DND-41 (cell line): ENCODE measurements around the gene ABHD3.

Source experiments
- ATAC-seq: fragments of 200-7000 bp; cut with Tn5 transposase; 3 replicates; pipeline ENCODE4 v1.9.1; 2021; ENCODE audit warnings: low read depth; ENCODE audit not compliant: insufficient read depth
- DNase-seq: peaks from one replicate; pipeline ENCODE4 v3.0.0-alpha.2; 2020
- H2AFZ ChIP-seq: 2 replicates; pipeline ENCODE4 v1.6.0; 2012; ENCODE audit warnings: low read depth, low read length
- H3K27ac ChIP-seq: 2 replicates; pipeline ENCODE4 v1.5.1; 2012; ENCODE audit warnings: low read length, inconsistent platforms
- H3K27me3 ChIP-seq: fragments of 200-600 bp; sonication (generic); 2 replicates; pipeline ENCODE4 v1.6.0; 2012; ENCODE audit warnings: low read length, mild to moderate bottlenecking, inconsistent platforms; ENCODE audit not compliant: insufficient read depth, poor library complexity
- H3K36me3 ChIP-seq: 2 replicates; pipeline ENCODE4 v1.5.1; 2012; ENCODE audit warnings: low read length, inconsistent platforms; ENCODE audit not compliant: insufficient read depth
- H3K4me1 ChIP-seq: 2 replicates; pipeline ENCODE4 v1.5.1; 2012; ENCODE audit warnings: mild to moderate bottlenecking, low read length; ENCODE audit not compliant: insufficient read depth
- H3K4me2 ChIP-seq: 2 replicates; pipeline ENCODE4 v1.6.0; 2012; ENCODE audit warnings: mild to moderate bottlenecking, moderate library complexity, low read length, inconsistent platforms; ENCODE audit not compliant: insufficient read depth
- H3K4me3 ChIP-seq, 2 experiments: fragments of 200-600 bp in 1 of 2; shearing (Covaris generic) in 1 of 2; 2 replicates each; pipeline ENCODE4 v1.5.1; 2012 to 2016; ENCODE audit warnings: inconsistent platforms in 2 of 2, low read length in 2 of 2, mild to moderate bottlenecking in 2 of 2, low read depth in 1 of 2, moderate library complexity in 1 of 2
- H3K79me2 ChIP-seq: 2 replicates; pipeline ENCODE4 v1.6.0; 2012; ENCODE audit warnings: low read length, inconsistent platforms; ENCODE audit not compliant: insufficient read depth
- H3K9ac ChIP-seq: 2 replicates; pipeline ENCODE4 v1.6.0; 2012; ENCODE audit warnings: low read depth, mild to moderate bottlenecking, inconsistent platforms, low read length, moderate library complexity
- H3K9me3 ChIP-seq: 2 replicates; pipeline ENCODE4 v1.5.1; 2012; ENCODE audit warnings: low read length, moderate library complexity, mild to moderate bottlenecking, inconsistent platforms; ENCODE audit not compliant: insufficient read depth, severe bottlenecking
- H4K20me1 ChIP-seq: 2 replicates; pipeline ENCODE4 v1.6.0; 2012; ENCODE audit warnings: low read length; ENCODE audit not compliant: insufficient read depth
- EZH2 ChIP-seq: IDR thresholded peaks from 3 replicates; pipeline ENCODE4 v1.6.1; 2012; ENCODE audit warnings: borderline replicate concordance, low read depth, mild to moderate bottlenecking, moderate library complexity, low read length, inconsistent platforms; ENCODE audit not compliant: severe bottlenecking
- TF ChIP-seq, protein P1 (sequence below): IDR thresholded peaks from 2 replicates; pipeline ENCODE4 v1.5.1; 2012; ENCODE audit warnings: borderline replicate concordance, low read length, moderate library complexity, mild to moderate bottlenecking; ENCODE audit not compliant: poor library complexity, severe bottlenecking; ENCODE audit errors: extremely low read depth

The ABHD3 gene

GRCh38 chr18:21638822-21639221 is 65.8 kb downstream of the ABHD3 start:
- Histone ChIP-seq H3K27me3 (no peaks in the 10 kb centered on the region), H3K79me2 (no peaks in the 10 kb centered on the region), H3K4me2 (no peak overlapping the region), H3K9ac (no peak overlapping the region), H3K4me3 (no peak overlapping the region), H3K9me3 (no peaks in the 10 kb centered on the region), H3K4me1 (no peaks in the 10 kb centered on the region), H3K36me3 (peaks cover 18% of the 10 kb centered on the region), H3K27ac (no peak overlapping the region), H2AFZ (no peak overlapping the region), H4K20me1 (no peaks in the 10 kb centered on the region; the same call in 1 of the 2 replicates)
- DNase-seq = no peak
- no peak for TF ChIP-seq EZH2
- ATAC-seq = no peak

GRCh38 chr18:21636769-21637168 is 67.8 kb downstream of the ABHD3 start:
- no peak for ATAC-seq
- Histone ChIP-seq H3K9me3 (no peaks in the 10 kb centered on the region), H3K27me3 (no peaks in the 10 kb centered on the region), H2AFZ (no peak overlapping the region), H3K27ac (no peak overlapping the region), H3K4me1 (no peaks in the 10 kb centered on the region), H3K4me3 (no peak overlapping the region), H4K20me1 (peaks cover 3% of the 10 kb centered on the region; the same call in 1 of the 2 replicates), H3K4me2 (no peak overlapping the region), H3K9ac (no peak overlapping the region), H3K79me2 (no peaks in the 10 kb centered on the region), H3K36me3 (peaks cover 34% of the 10 kb centered on the region)
- TF ChIP-seq EZH2 = no peak
- TF ChIP-seq, protein P1, sequence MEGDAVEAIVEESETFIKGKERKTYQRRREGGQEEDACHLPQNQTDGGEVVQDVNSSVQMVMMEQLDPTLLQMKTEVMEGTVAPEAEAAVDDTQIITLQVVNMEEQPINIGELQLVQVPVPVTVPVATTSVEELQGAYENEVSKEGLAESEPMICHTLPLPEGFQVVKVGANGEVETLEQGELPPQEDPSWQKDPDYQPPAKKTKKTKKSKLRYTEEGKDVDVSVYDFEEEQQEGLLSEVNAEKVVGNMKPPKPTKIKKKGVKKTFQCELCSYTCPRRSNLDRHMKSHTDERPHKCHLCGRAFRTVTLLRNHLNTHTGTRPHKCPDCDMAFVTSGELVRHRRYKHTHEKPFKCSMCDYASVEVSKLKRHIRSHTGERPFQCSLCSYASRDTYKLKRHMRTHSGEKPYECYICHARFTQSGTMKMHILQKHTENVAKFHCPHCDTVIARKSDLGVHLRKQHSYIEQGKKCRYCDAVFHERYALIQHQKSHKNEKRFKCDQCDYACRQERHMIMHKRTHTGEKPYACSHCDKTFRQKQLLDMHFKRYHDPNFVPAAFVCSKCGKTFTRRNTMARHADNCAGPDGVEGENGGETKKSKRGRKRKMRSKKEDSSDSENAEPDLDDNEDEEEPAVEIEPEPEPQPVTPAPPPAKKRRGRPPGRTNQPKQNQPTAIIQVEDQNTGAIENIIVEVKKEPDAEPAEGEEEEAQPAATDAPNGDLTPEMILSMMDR = no peak
- DNase-seq = no peak

DNA sequence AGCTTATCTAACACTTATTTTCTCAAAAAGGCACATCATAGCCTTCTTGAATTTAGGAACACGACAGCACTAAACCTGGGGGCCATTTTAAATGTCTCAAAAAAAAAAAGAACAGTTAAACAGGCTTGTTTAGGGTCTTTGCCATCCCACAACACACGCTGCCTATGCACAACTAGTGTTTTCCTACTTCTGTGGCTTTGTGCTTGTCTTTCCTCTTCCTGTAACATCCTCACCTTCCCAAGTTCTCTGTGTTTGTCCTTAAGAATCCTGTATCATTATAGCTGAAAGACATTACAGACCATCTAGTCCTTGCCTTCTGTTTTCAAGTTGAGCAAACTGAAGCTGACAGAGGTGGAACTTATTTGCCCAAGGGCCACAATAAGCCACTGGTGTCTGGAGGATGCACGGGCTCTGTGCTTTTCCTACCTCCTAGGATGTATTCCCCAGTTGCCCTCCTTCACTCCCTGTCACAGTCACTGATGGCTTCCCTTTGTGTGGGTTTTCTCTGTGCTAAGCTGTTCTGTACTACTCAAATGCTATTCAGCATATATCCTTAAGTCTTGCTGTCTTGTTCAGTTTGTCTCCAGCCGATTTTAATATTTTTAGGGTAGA is 69.9 kb downstream of the ABHD3 start:
- peaks cover 6% of the 10 kb centered on the region; the same call in 1 of the 2 replicates for H4K20me1 ChIP-seq
- no peak overlapping the region for H2AFZ ChIP-seq
- no peaks in the 10 kb centered on the region for H3K27me3 ChIP-seq
- H3K79me2 ChIP-seq = peaks cover 4% of the 10 kb centered on the region; the same call in 1 of the 2 replicates
- no peaks in the 10 kb centered on the region for H3K4me1 ChIP-seq
- H3K27ac ChIP-seq = no peak overlapping the region
- H3K36me3 ChIP-seq = peaks cover 51% of the 10 kb centered on the region
- ATAC-seq = no peak
- H3K9ac ChIP-seq = no peak overlapping the region
- H3K4me3 ChIP-seq = no peak overlapping the region
- no peak for DNase-seq
- no peak for TF ChIP-seq EZH2
- TF ChIP-seq, protein P1 = no peak
- no peaks in the 10 kb centered on the region for H3K9me3 ChIP-seq
- no peak overlapping the region for H3K4me2 ChIP-seq

DNA sequence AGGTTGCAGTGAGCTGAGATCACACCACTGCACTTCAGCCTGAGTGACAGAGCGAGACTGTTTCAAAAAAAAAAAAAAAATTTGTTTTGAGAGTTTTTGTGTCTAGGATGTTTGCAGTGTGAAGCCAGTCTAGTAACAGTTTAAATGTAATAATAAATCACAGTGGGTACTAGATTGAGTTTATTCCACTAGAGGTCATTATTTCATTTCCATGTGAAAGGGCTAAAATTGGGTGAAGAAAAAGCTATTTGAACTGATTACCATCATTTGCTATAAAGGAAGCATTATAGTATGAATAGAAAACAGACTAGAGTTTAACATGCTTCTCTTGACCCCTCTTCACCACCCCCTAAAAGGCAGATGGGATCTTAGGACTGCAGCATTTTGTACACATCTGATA is 72.2 kb downstream of the ABHD3 start:
- Histone ChIP-seq H3K4me2 (no peak overlapping the region), H3K9ac (no peak overlapping the region), H3K4me1 (no peaks in the 10 kb centered on the region), H3K36me3 (peaks cover 74% of the 10 kb centered on the region), H3K27ac (no peak overlapping the region), H3K4me3 (no peak overlapping the region), H3K79me2 (peaks cover 26% of the 10 kb centered on the region), H2AFZ (no peak overlapping the region), H4K20me1 (peaks cover 26% of the 10 kb centered on the region; the same call in 1 of the 2 replicates), H3K9me3 (no peaks in the 10 kb centered on the region), H3K27me3 (no peaks in the 10 kb centered on the region)
- TF ChIP-seq EZH2 = no peak
- TF ChIP-seq, protein P1 = no peak
- DNase-seq (no peak), ATAC-seq (no peak)
